IMR-90 (cell line): Measurements from ENCODE around the gene MAPK11. TPM values are rescaled to one million over a fixed set of nuclear protein-coding genes. Genes with fewer than 3 reads are reported as not detected.

Experiments
- ATAC-seq: fragments of 200-7000 bp; cut with Tn5 transposase; 2 replicates; pipeline ENCODE4 v1.9.1; 2020; ENCODE audit warnings: low read depth, mild to moderate bottlenecking, moderate library complexity
- BruUV-seq: library from RNA; stranded (reverse); fragments of 400-500 nt; replicated peaks from 2 replicates; lab custom pipeline; 2021; lab: Mats Ljungman, UMichigan
- CTCF ChIA-PET: fragments of 300-600 bp; formaldehyde crosslinking; extraction: SDS; loops from one replicate; lab custom pipeline; 2021; ENCODE audit warnings: antibody characterized with exemption; lab: Yijun Ruan, JAX
- POLR2A ChIA-PET: fragments of 300-600 bp; sonication (Branson Sonifier 250); formaldehyde crosslinking; loops from one replicate; lab custom pipeline; 2022; ENCODE audit warnings: antibody characterized with exemption; ENCODE audit not compliant: unreplicated experiment; lab: Charles Lee
- DNase-seq: peaks from one replicate; pipeline ENCODE4 v3.0.0; 2013
- H2AFZ ChIP-seq: replicated peaks from 2 replicates; pipeline ENCODE3; 2013; ENCODE audit warnings: low read length, mild to moderate bottlenecking; ENCODE audit not compliant: poor library complexity
- H2AK5ac ChIP-seq: 2 replicates; pipeline ENCODE4 v1.6.1; 2013; ENCODE audit warnings: low read depth, low read length, inconsistent platforms
- H2AK9ac ChIP-seq: replicated peaks from 2 replicates; pipeline ENCODE3; 2013; ENCODE audit warnings: mild to moderate bottlenecking, low read depth, low read length, moderate library complexity; ENCODE audit not compliant: poor library complexity
- H2BK120ac ChIP-seq: 2 replicates; pipeline ENCODE4 v1.6.1; 2013; ENCODE audit warnings: low read depth, low read length, inconsistent platforms
- H2BK15ac ChIP-seq: 3 replicates; pipeline ENCODE4 v1.6.1; 2013; ENCODE audit warnings: low read depth, low read length, inconsistent platforms
- H2BK20ac ChIP-seq: 2 replicates; pipeline ENCODE4 v1.6.1; 2013; ENCODE audit warnings: low read depth, mild to moderate bottlenecking, inconsistent platforms, low read length, moderate library complexity
- H2BK5ac ChIP-seq: 2 replicates; pipeline ENCODE4 v1.6.1; 2013; ENCODE audit warnings: mild to moderate bottlenecking, low read depth, low read length, inconsistent platforms; ENCODE audit not compliant: poor library complexity, severe bottlenecking
- H3K14ac ChIP-seq: replicated peaks from 2 replicates; pipeline ENCODE4 v1.6.1; 2013; ENCODE audit warnings: low read depth, low read length, inconsistent platforms
- H3K18ac ChIP-seq: 2 replicates; pipeline ENCODE4 v1.6.1; 2013; ENCODE audit warnings: low read depth, low read length, control low read depth
- H3K23ac ChIP-seq: 2 replicates; pipeline ENCODE4 v1.6.1; 2013; ENCODE audit warnings: low read depth, low read length, inconsistent platforms
- H3K27ac ChIP-seq: 2 replicates; pipeline ENCODE4 v1.5.1; 2013; ENCODE audit warnings: mild to moderate bottlenecking, control low read depth, low read length; ENCODE audit not compliant: insufficient read depth
- H3K27me3 ChIP-seq: 2 replicates; pipeline ENCODE4 v1.6.1; 2013; ENCODE audit warnings: low read length; ENCODE audit not compliant: control insufficient read depth, insufficient read depth
- H3K36me3 ChIP-seq: 2 replicates; pipeline ENCODE4 v1.6.1; 2013; ENCODE audit warnings: low read length, mixed read lengths; ENCODE audit not compliant: control insufficient read depth, insufficient read depth
- H3K4ac ChIP-seq: 2 replicates; pipeline ENCODE4 v1.6.1; 2013; ENCODE audit warnings: low read depth, low read length, inconsistent platforms
- H3K4me1 ChIP-seq: 2 replicates; pipeline ENCODE4 v1.6.1; 2013; ENCODE audit warnings: low read length, mixed read lengths; ENCODE audit not compliant: control insufficient read depth, insufficient read depth
- H3K4me2 ChIP-seq: 2 replicates; pipeline ENCODE4 v1.6.1; 2013; ENCODE audit warnings: low read depth, mild to moderate bottlenecking, control low read depth, low read length, moderate library complexity
- H3K4me3 ChIP-seq: 2 replicates; pipeline ENCODE4 v1.5.1; 2013; ENCODE audit warnings: low read depth, mild to moderate bottlenecking, control low read depth, low read length, moderate library complexity; ENCODE audit not compliant: insufficient read depth
- H3K56ac ChIP-seq: 2 replicates; pipeline ENCODE4 v1.6.1; 2013; ENCODE audit warnings: low read length, inconsistent platforms; ENCODE audit not compliant: insufficient read depth; ENCODE audit errors: extremely low read depth
- H3K79me1 ChIP-seq, 2 experiments: 2 replicates each; pipeline ENCODE4 v1.6.1; 2013; ENCODE audit warnings: low read length in 2 of 2, inconsistent platforms in 1 of 2, low read depth in 1 of 2
- H3K9ac ChIP-seq: 2 replicates; pipeline ENCODE4 v1.6.1; 2013; ENCODE audit warnings: low read depth, low read length, control low read depth
- H3K9me1 ChIP-seq: 2 replicates; pipeline ENCODE4 v1.6.1; 2013; ENCODE audit warnings: low read length, inconsistent platforms; ENCODE audit not compliant: insufficient read depth
- H3K9me3 ChIP-seq: 2 replicates; pipeline ENCODE4 v1.6.1; 2013; ENCODE audit warnings: low read length; ENCODE audit not compliant: control insufficient read depth, insufficient read depth
- H4K20me1 ChIP-seq: 2 replicates; pipeline ENCODE4 v1.6.1; 2013; ENCODE audit warnings: low read length, inconsistent platforms; ENCODE audit not compliant: insufficient read depth
- H4K5ac ChIP-seq: 2 replicates; pipeline ENCODE4 v1.6.1; 2013; ENCODE audit warnings: mild to moderate bottlenecking, low read depth, low read length, control low read depth
- H4K8ac ChIP-seq, 2 experiments: 2 replicates each; pipeline ENCODE4 v1.6.1; 2013; ENCODE audit warnings: low read depth in 2 of 2, low read length in 2 of 2, control low read depth in 1 of 2, inconsistent platforms in 1 of 2
- H4K91ac ChIP-seq: 2 replicates; pipeline ENCODE4 v1.6.1; 2013; ENCODE audit warnings: low read depth, low read length, inconsistent platforms; ENCODE audit not compliant: insufficient read depth
- MAFK ChIP-seq: IDR thresholded peaks from 2 replicates; pipeline ENCODE4 v1.6.1; 2012; ENCODE audit warnings: low read depth, low read length, improper control_type of control experiment
- MAZ ChIP-seq: IDR thresholded peaks from 2 replicates; pipeline ENCODE4 v1.6.1; 2012; ENCODE audit warnings: low read depth, mild to moderate bottlenecking, low read length, improper control_type of control experiment, moderate library complexity, borderline replicate concordance
- RFX5 ChIP-seq: IDR thresholded peaks from 2 replicates; pipeline ENCODE4 v1.8.0; 2012; ENCODE audit warnings: low read depth, mild to moderate bottlenecking, low read length, moderate library complexity
- SMC3 ChIP-seq: fragments of 150-350 bp; IDR thresholded peaks from 2 replicates; pipeline ENCODE4 v1.6.1; 2016; ENCODE audit warnings: low read depth, mild to moderate bottlenecking, antibody characterized with exemption, low read length, moderate library complexity
- WGBS, 2 experiments: methylation state at CpG; one replicate each; pipeline versions ENCODE4 v1.1.5 to v1.1.7; 2013; ENCODE audit warnings: missing lambda C conversion rate in 2 of 2; ENCODE audit not compliant: insufficient read length in 1 of 2; ENCODE audit errors: extremely low coverage in 2 of 2; 5-methylcytosine and 5-hydroxymethylcytosine counted together
- dilution Hi-C: fragments of 300-500 bp; cut with HindIII; formaldehyde crosslinking; loops from one replicate; pipeline ENCODE4 v1.14.3; 2018; ENCODE audit warnings: low sequenced_read_pairs; ENCODE audit not compliant: unreplicated experiment
- in situ Hi-C: fragments of 300-500 bp; cut with MboI; formaldehyde crosslinking; loops from 3 replicates; pipeline ENCODE4 v1.14.3; 2019; ENCODE audit warnings: low sequenced_read_pairs, inconsistent platforms, mixed read lengths
- intact Hi-C: fragments of 100-400 bp; cut with micrococcal nuclease; formaldehyde crosslinking; loops from 2 replicates; pipeline ENCODE4 v1.10.0; 2022
- polyA plus RNA-seq, 3 experiments: library from polyadenylated mRNA; depleted of rRNA; stranded (reverse); fragments of >200 nt; gene quantifications; 2 replicates each; pipeline ENCODE4 v1.2.3, GENCODE V29; 2012; ENCODE audit warnings: low replicate concordance in 1 of 3
- total RNA-seq: library from RNA; depleted of rRNA; stranded (reverse); fragments of >200 nt; gene quantifications from 2 replicates; pipeline ENCODE4 v1.2.3, GENCODE V29; 2012
- TF ChIP-seq, protein P1 (sequence below): fragments of 150-350 bp; IDR thresholded peaks from 2 replicates; pipeline ENCODE4 v1.6.1; 2017; ENCODE audit warnings: mild to moderate bottlenecking, antibody characterized with exemption, low read length, low read depth

Gene MAPK11
- total and polyA plus RNA-seq, 2 of the 4 experiments (the other 2 are of a cell fraction) = 8.1 to 14.4 TPM

GRCh38 chr22:50304528-50305392 lies 34.6 kb upstream of the MAPK11 start:
- Histone ChIP-seq H4K91ac (peak overlapping the region; percentile 97), H2AK5ac (peak overlapping the region; percentile 99), H3K27ac (peak overlapping the region; percentile 96), H3K9me3 (no peaks in the 10 kb centered on the region), H3K4me2 (peak overlapping the region; percentile 65), H4K5ac (peak overlapping the region; percentile 79), H3K9ac (peak overlapping the region; percentile 81), H3K14ac (peak overlapping the region; percentile 95), H2BK20ac (peak overlapping the region; percentile 47), H4K20me1 (peaks cover 65% of the 10 kb centered on the region), H3K27me3 (no peaks in the 10 kb centered on the region), H3K4ac (peak overlapping the region; percentile 99), H2BK15ac (peak overlapping the region; percentile 65; the same call in 1 of the 3 replicates), H3K79me1 (peaks cover 0 to 44% of the 10 kb centered on the region in 2 experiments; a peak in 2 of 4 replicates), H3K18ac (peak overlapping the region; percentile 68), H3K4me1 (peaks cover 69% of the 10 kb centered on the region), H3K36me3 (peaks cover 24% of the 10 kb centered on the region; the same call in 1 of the 2 replicates), H4K8ac (peak overlapping the region; percentile 71 to 92), H3K56ac (peak overlapping the region; percentile 78), H3K23ac (peak overlapping the region; percentile 89), H2AFZ (peak overlapping the region; percentile 53), H2BK120ac (peak overlapping the region; percentile 91), H3K9me1 (peaks cover 22% of the 10 kb centered on the region), H3K4me3 (peak overlapping the region; percentile 5; the same call in 1 of the 2 replicates), H2AK9ac (peak overlapping the region; percentile 95), H2BK5ac (peak overlapping the region; percentile 95)
- intact Hi-C loops (loop anchor here (5.0 kb wide), 1 partner anchor 32 kb away; the partner anchor contains the start of gene MAPK11), in situ Hi-C loops (no loop called here), dilution Hi-C loops (no loop called here)
- ChIA-PET CTCF (interaction anchor here (0.6 kb wide), 1 partner anchor 28 kb away, joined by 3 read pairs; no protein-coding TSS in a partner anchor), POLR2A (interaction anchor here (1.2 kb wide), 1 partner anchor 10 kb away, joined by 6 read pairs; no protein-coding TSS in a partner anchor)
- 82% methylated on average over 2 of the region's 22 CpGs; no CpG with 5 or more reads in 1 of the 2 experiments for WGBS, 2 experiments
- DNase-seq = no peak
- no peak for TF ChIP-seq RFX5
- TF ChIP-seq MAFK = no peak
- peak; percentile 37; the same call in 1 of the 2 replicates for TF ChIP-seq MAZ
- TF ChIP-seq, protein P1, sequence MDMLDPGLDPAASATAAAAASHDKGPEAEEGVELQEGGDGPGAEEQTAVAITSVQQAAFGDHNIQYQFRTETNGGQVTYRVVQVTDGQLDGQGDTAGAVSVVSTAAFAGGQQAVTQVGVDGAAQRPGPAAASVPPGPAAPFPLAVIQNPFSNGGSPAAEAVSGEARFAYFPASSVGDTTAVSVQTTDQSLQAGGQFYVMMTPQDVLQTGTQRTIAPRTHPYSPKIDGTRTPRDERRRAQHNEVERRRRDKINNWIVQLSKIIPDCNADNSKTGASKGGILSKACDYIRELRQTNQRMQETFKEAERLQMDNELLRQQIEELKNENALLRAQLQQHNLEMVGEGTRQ = no peak
- TF ChIP-seq SMC3 = no peak
- ATAC-seq = no peak
- no TSS peak for BruUV-seq
